HG02885 (cell line): Measurements from ENCODE around the gene STON1.
"Not testable (repeated sequence)": the region's sequence is repeated elsewhere in the genome, so short reads cannot be mapped to it uniquely, and the experiment has no call there.

Experiments
- ATAC-seq: cut with Tn5 transposase; IDR thresholded peaks from one replicate; pipeline ENCODE4 v1.9.1; 2021; ENCODE audit warnings: mild to moderate bottlenecking; ENCODE audit not compliant: unreplicated experiment, poor library complexity

STON1 gene

DNA sequence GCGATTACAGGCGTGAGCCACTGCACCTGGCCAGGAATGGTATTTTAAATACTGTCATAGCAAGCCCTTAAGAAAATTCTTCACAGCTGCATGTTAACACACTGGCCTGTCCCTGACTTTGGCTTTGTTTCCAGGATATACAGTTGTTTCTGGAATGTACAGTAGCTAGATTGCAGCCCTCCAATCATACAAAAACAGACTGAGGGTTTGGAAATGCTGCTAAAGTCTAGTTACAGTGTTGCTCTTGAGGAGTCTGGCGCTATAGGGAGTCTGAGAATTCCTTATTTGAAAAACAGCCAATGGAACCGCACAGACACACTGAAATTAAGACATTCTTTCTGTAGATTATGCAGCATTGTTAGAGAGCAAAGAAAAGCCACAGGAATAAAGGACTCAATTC is 37.7 kb downstream of the STON1 start:
- ATAC-seq: no peak

DNA sequence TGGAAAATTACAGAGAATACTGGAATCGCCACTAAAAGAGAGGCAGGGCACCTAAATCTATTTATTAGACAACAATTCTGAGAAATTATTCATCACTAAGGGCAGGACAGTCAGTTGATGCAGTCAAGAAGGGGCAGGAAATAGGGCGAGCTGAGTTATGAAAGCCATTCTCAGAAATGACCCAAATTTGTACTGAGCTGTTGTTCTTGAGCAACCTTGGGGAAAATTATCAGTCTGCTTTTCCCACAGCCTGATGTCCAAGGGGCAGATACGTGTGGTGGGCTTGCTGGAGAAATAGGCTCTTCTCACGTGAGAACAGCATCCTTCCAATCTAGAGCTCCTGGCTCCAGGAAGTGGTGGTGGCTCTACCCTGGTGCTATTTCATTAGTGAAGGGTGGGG is 38.6 kb downstream of the STON1 start:
- no peak for ATAC-seq

- no peak for ATAC-seq
Measured at GRCh38 chr2:48569433-48569832, 39.5 kb downstream of the STON1 start.

DNA sequence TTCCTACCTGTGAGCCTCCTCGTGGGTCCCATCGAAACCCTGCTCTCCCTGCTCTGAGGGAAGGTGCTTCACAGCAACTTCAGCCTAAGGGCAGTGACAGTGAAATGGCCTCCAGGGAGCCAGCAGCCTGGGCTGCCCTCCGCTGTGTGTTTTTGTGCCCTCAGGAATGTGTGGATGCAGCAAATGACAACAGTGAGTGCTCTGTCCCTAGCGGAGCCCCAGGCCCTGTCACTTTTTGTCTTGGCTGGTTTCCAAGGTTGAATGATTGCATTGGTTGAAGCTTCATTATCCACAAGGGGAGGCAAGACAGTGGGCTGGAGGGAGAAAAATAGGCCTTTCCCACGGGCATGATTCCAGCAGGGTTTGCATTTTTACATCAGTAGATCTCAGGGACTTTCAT is 42.9 kb downstream of the STON1 start:
- no peak for ATAC-seq

- no peak for ATAC-seq
Measured at GRCh38 chr2:48574353-48575287, 44.7 kb downstream of the STON1 start.

DNA sequence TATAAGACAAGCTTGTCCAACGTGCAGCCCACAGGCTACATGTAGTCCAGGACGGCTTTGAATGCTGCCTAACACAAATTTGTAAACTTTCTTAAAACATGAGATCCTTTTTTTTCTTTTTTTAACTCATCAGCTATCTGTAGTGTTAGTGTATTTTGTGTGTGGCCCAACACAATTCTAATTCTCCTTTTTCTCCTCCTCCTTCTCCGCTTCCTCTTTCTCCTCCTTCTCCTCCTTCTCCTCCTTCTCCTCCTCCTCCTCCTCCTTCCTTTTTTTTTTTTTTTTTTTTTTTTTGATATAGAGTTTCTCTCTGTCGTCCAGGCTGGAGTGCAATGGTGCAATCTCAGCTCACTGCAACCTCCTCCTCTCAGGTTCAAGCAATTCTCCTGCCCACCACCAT is 48.4 kb downstream of the STON1 start:
- no peak for ATAC-seq

- ATAC-seq: no peak
Measured at GRCh38 chr2:48583961-48584360, 54.0 kb downstream of the STON1 start.

GRCh38 chr2:48584551-48584950 is 54.6 kb downstream of the STON1 start:
- ATAC-seq: no peak

GRCh38 chr2:48586433-48586832 is 56.5 kb downstream of the STON1 start:
- ATAC-seq: no peak

DNA sequence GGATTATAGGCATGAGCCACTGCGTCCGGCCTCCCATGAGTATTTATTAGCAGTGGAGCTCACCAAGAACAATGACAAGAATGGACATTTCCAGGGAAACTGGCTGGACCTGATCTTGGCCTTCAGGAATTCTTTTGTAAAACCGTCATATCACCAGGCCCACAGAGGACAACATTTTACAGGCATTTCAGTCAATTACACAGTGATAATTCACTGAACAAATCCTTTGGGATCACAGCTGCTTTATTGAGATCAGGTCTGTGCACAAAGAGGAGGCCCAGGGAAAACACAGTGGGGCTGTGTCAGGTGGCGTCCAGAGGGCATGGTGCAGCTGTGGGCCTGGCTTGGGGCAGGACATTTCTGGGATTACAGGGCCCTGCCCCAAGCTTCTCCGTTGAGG is 57.6 kb downstream of the STON1 start:
- ATAC-seq: no peak

DNA sequence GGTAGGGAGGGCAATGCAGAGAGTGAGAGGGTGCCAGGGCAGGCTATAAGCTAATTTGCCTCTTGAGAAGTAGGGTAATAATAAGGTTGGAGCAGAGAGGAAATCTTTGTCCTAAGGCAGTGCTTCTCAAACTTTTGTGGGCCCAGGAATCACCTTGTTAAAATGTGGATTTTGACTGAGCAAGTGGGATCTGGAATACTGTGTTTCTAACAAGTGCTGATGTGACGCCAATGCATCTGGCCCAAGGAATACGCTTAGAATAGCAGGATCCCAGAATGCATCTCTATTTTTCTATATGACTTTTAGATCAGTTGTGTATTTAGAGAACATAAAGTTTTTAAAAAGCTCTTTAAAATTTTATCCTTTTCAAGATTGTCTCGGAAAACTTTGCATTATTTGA is 58.0 kb downstream of the STON1 start:
- ATAC-seq: no peak

- no peak for ATAC-seq
Measured at GRCh38 chr2:48588745-48589144, 58.8 kb downstream of the STON1 start.

- ATAC-seq: no peak
Measured at GRCh38 chr2:48589170-48589767, 59.3 kb downstream of the STON1 start.

GRCh38 chr2:48590017-48590416 is 60.1 kb downstream of the STON1 start:
- no peak for ATAC-seq

GRCh38 chr2:48592067-48592466 is 62.1 kb downstream of the STON1 start:
- ATAC-seq: no peak

DNA sequence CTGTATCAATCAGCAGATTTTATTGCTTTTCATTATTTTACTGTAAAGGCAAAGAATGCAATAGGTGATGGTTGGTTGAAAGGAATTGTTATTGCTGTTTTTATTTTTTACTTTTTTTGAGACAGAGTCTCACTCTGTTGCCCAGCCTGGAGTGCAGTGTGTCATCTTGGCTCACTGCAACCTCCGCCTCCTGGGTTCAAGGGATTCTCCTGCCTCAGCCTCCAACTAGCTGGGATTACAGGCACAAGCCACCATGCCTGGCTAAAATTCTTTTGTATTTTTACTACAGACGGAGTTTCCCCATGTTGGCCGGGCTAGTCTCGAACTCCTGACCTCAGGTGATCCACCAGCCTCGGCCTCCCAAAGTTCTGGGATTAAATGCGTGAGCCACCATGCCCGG is 66.8 kb downstream of the STON1 start:
- not testable (repeated sequence) for ATAC-seq

- ATAC-seq: no peak
Measured at GRCh38 chr2:48597492-48597891, 67.5 kb downstream of the STON1 start.

DNA sequence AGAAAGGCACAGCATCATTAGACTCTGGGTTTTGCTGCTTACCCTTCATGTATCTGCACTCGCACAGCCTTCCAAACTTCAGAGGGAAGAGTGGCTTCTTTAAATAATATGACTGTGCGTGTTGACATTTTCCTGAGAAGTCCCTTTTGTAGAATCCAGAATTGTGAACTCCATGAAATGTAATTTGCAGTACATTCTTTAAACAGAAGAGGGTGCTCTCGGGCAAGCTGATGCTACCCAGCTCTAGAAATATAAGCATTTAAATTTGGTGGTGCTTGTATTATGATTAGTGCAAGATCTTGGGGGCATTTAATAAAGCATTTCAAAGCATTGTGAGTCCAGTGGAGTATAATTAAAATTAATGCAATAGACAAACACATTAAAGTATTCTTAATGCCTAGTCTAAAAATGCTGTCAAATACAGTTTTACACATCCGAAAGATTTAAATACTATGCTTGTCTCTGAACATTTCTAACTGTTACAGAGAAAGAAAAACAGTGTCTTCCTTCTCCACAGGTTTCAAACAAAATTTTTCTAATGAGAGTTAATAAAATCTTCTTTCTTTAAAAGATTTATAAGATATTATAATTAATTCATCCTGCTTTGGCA is 70.4 kb downstream of the STON1 start:
- ATAC-seq: peak; percentile 53

DNA sequence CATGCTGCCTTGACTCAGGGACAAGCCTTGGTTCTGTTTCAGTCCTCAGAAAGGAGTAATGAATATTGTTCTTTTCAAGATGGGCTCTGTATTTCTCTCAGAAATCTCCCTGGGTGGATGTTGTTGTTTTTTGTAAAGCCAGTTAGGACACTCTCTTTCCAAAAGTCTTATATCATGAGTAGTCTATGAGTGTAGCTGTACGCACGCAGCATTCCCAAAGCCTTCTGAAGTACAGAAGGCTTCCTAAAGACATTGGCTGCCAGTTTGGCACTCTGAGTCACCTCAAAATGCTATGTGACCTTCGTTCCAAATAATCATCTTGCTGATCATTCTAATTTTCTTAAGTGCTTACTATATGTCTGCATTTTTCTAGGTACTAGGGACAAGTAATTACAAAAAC is 71.0 kb downstream of the STON1 start:
- no peak for ATAC-seq

- peak; percentile 73 for ATAC-seq
Measured at GRCh38 chr2:48601349-48601748, 71.4 kb downstream of the STON1 start.

DNA sequence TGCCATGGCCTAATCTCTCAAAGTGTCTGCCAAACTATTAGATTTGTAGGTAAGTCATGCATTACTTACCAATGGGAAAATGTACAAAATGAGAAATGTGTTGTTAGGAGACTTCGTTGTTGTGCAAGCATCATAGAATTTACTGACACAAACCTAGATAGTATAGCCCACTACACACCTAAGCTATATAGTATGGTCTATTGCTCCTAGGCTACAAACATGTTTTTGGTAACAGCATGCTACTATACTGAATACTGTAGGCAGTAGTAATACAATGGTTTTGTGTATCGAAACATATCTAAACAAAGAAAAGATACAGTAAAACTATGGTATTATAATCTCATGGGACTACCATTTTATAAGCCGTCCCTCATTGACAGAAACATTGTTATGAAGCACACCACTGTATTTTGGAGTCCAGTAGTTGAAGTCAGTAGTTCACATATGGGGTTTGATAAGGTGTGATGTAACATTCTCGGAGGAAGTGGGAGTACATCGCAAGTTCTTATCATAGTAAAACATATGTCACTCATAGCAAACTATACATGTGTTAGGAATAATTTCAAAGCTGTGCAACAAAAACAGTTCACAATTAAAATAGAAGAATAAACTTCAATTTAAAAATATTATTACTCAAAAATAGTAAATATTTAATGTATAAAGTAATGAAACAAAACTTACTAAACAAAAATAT is 75.7 kb downstream of the STON1 start:
- ATAC-seq: no peak
